ENCODE results near the gene SPTBN4.

DNA sequence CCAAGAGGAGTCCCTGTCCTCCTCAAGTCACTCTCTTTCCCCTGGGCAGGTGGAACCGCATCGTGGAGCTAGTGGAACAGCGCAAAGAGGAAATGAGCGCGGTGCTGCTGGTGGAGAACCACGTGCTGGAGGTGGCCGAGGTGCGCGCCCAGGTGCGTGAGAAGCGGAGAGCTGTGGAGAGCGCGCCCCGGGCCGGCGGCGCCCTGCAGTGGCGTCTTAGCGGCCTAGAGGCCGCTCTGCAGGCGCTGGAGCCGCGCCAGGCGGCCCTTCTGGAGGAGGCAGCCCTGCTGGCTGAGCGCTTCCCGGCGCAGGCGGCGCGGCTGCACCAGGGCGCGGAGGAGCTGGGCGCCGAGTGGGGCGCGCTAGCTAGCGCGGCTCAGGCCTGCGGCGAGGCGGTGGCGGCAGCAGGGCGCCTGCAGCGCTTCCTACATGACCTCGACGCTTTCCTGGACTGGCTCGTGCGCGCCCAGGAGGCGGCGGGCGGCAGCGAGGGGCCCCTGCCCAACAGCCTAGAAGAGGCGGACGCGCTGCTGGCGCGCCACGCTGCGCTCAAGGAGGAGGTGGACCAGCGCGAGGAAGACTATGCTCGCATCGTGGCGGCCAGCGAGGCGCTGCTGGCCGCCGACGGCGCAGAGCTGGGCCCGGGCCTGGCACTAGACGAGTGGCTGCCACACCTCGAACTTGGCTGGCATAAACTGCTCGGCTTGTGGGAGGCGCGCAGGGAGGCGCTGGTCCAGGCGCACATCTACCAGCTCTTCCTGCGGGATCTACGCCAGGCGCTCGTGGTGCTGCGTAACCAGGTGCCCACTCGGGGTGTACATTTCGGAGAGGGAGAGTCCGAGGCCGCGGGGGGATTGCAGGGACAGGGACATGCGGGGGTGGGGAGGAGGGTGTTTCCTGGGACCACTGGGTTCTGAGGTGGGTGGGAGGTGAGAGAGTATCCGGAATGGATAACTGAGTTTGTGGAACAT is 52.8 kb downstream of the SPTBN4 start:
- TF ChIP-seq, protein P1, sequence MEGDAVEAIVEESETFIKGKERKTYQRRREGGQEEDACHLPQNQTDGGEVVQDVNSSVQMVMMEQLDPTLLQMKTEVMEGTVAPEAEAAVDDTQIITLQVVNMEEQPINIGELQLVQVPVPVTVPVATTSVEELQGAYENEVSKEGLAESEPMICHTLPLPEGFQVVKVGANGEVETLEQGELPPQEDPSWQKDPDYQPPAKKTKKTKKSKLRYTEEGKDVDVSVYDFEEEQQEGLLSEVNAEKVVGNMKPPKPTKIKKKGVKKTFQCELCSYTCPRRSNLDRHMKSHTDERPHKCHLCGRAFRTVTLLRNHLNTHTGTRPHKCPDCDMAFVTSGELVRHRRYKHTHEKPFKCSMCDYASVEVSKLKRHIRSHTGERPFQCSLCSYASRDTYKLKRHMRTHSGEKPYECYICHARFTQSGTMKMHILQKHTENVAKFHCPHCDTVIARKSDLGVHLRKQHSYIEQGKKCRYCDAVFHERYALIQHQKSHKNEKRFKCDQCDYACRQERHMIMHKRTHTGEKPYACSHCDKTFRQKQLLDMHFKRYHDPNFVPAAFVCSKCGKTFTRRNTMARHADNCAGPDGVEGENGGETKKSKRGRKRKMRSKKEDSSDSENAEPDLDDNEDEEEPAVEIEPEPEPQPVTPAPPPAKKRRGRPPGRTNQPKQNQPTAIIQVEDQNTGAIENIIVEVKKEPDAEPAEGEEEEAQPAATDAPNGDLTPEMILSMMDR (IDR thresholded peaks at IDR 0.05; ENCODE audit: insufficient read depth, low read depth, low read length): no peak
- TF ChIP-seq EZH2 (IDR thresholded peaks at IDR 0.05; ENCODE audit: insufficient read depth, low read length): no peak

Data from astrocyte (in vitro differentiated cells and primary cell).